Activated T-cell treated with anti-CD3 and anti-CD28 coated beads, Interleukin-2, amount 50 U/mL, for 4 hours (primary cell): ENCODE results near the gene ALPI. TPM values are rescaled to one million over a fixed set of nuclear protein-coding genes. Genes with fewer than 3 reads are reported as not detected.
"Not testable (repeated sequence)": the region's sequence is repeated elsewhere in the genome, so short reads cannot be mapped to it uniquely, and the experiment has no call there.

ENCODE experiments used
- ATAC-seq, 2 donors: fragments of 200-7000 bp; cut with Tn5 transposase; one replicate each; pipeline ENCODE4 v1.10.0; 2021
- DNase-seq: peaks from one replicate; pipeline ENCODE4 v3.0.0-alpha.2; 2020
- H3K27me3 Mint-ChIP-seq: one replicate; pipeline ENCODE4 v1.8.0; 2021; ENCODE audit warnings: low read depth, mixed read lengths
- H3K36me3 Mint-ChIP-seq: one replicate; pipeline ENCODE4 v1.8.0; 2022; ENCODE audit warnings: mixed read lengths; ENCODE audit not compliant: insufficient read depth
- H3K4me1 Mint-ChIP-seq: one replicate; pipeline ENCODE4 v1.8.0; 2021; ENCODE audit warnings: low read depth, mixed read lengths
- H3K4me3 Mint-ChIP-seq: one replicate; pipeline ENCODE4 v1.8.0; 2021; ENCODE audit warnings: mild to moderate bottlenecking, moderate library complexity, mixed read lengths
- H3K9me3 Mint-ChIP-seq: one replicate; pipeline ENCODE4 v1.8.0; 2021; ENCODE audit warnings: mixed read lengths
- total RNA-seq, 3 donors: library from RNA; stranded (reverse); gene quantifications; one replicate each; pipeline ENCODE4 v1.2.1, GENCODE V29; 2021

Gene ALPI
- total RNA-seq, 3 donors from 2014 or later, result not detected

GRCh38 chr2:232418056-232418455, 37.9 kb upstream of the ALPI start:
- ATAC-seq, result no peak
- no peaks in the 10 kb centered on the region for H3K36me3 Mint-ChIP-seq
- no peak overlapping the region for H3K4me3 Mint-ChIP-seq
- peaks cover 13% of the 10 kb centered on the region for H3K4me1 Mint-ChIP-seq
- no peak for DNase-seq
- peaks cover 55% of the 10 kb centered on the region for H3K27me3 Mint-ChIP-seq
- peaks cover 6% of the 10 kb centered on the region for H3K9me3 Mint-ChIP-seq

GRCh38 chr2:232418466-232419244, 37.3 kb upstream of the ALPI start:
- Mint-ChIP-seq H3K9me3 (peaks cover 6% of the 10 kb centered on the region), H3K27me3 (peaks cover 57% of the 10 kb centered on the region), H3K4me1 (peaks cover 7% of the 10 kb centered on the region), H3K4me3 (peak overlapping the region; percentile 38), H3K36me3 (no peaks in the 10 kb centered on the region)
- peak; percentile 28 for ATAC-seq
- DNase-seq, result no peak

GRCh38 chr2:232419245-232420072, 36.5 kb upstream of the ALPI start:
- peaks cover 53% of the 10 kb centered on the region for H3K27me3 Mint-ChIP-seq
- DNase-seq (no peak), ATAC-seq (peak; percentile 27 to 28)
- peaks cover 6% of the 10 kb centered on the region for H3K4me1 Mint-ChIP-seq
- no peaks in the 10 kb centered on the region for H3K36me3 Mint-ChIP-seq
- H3K9me3 Mint-ChIP-seq, result peaks cover 6% of the 10 kb centered on the region
- peak overlapping the region; percentile 38 for H3K4me3 Mint-ChIP-seq

GRCh38 chr2:232420073-232420454, 35.9 kb upstream of the ALPI start:
- Mint-ChIP-seq H3K9me3 (peaks cover 6% of the 10 kb centered on the region), H3K4me1 (peaks cover 6% of the 10 kb centered on the region), H3K36me3 (no peaks in the 10 kb centered on the region), H3K27me3 (peaks cover 48% of the 10 kb centered on the region), H3K4me3 (no peak overlapping the region)
- DNase-seq, result no peak
- ATAC-seq, result no peak

- Mint-ChIP-seq H3K36me3 (no peaks in the 10 kb centered on the region), H3K4me3 (peak overlapping the region; percentile 31), H3K4me1 (peaks cover 6% of the 10 kb centered on the region), H3K9me3 (peaks cover 6% of the 10 kb centered on the region), H3K27me3 (peaks cover 47% of the 10 kb centered on the region)
- ATAC-seq (peak; percentile 60), DNase-seq (no peak)
Measured at GRCh38 chr2:232420463-232421188, 35.3 kb upstream of the ALPI start.

- Mint-ChIP-seq H3K4me3 (no peak overlapping the region), H3K9me3 (peaks cover 6% of the 10 kb centered on the region)
Measured at GRCh38 chr2:232421189-232421785, 34.7 kb upstream of the ALPI start.

GRCh38 chr2:232422051-232422450, 33.9 kb upstream of the ALPI start:
- Mint-ChIP-seq H3K36me3 (no peaks in the 10 kb centered on the region), H3K4me3 (no peak overlapping the region), H3K4me1 (peaks cover 6% of the 10 kb centered on the region), H3K9me3 (peaks cover 6% of the 10 kb centered on the region), H3K27me3 (peaks cover 47% of the 10 kb centered on the region)
- no peak for DNase-seq
- no peak for ATAC-seq

More at GRCh38 chr2:232421189-232421785, 34.7 kb upstream of the ALPI start:
- ATAC-seq (no peak), DNase-seq (no peak)
- H3K36me3 Mint-ChIP-seq, result no peaks in the 10 kb centered on the region
- peaks cover 6% of the 10 kb centered on the region for H3K4me1 Mint-ChIP-seq
- peaks cover 47% of the 10 kb centered on the region for H3K27me3 Mint-ChIP-seq

GRCh38 chr2:232422996-232423395, 33.0 kb upstream of the ALPI start:
- DNase-seq, ATAC-seq, H3K4me3 Mint-ChIP-seq, H3K36me3 Mint-ChIP-seq, H3K4me1 Mint-ChIP-seq, H3K9me3 Mint-ChIP-seq: not testable (repeated sequence)
- peaks cover 40% of the 10 kb centered on the region for H3K27me3 Mint-ChIP-seq

GRCh38 chr2:232423407-232423806, 32.5 kb upstream of the ALPI start:
- not testable (repeated sequence) for H3K4me3 Mint-ChIP-seq, H3K9me3 Mint-ChIP-seq
- peaks cover 35% of the 10 kb centered on the region for H3K27me3 Mint-ChIP-seq

GRCh38 chr2:232431705-232432590, 24.0 kb upstream of the ALPI start:
- H3K9me3 Mint-ChIP-seq, result no peaks in the 10 kb centered on the region
- no peaks in the 10 kb centered on the region for H3K4me1 Mint-ChIP-seq
- H3K27me3 Mint-ChIP-seq, result no peaks in the 10 kb centered on the region
- DNase-seq (no peak), ATAC-seq (no peak)
- H3K4me3 Mint-ChIP-seq, result no peak overlapping the region
- no peaks in the 10 kb centered on the region for H3K36me3 Mint-ChIP-seq

More at GRCh38 chr2:232423407-232423806, 32.5 kb upstream of the ALPI start:
- not testable (repeated sequence) for ATAC-seq, H3K36me3 Mint-ChIP-seq, DNase-seq, H3K4me1 Mint-ChIP-seq

- H3K36me3 Mint-ChIP-seq, result no peaks in the 10 kb centered on the region
- H3K27me3 Mint-ChIP-seq, result no peaks in the 10 kb centered on the region
- H3K4me3 Mint-ChIP-seq, result no peak overlapping the region
- no peak for DNase-seq
- H3K9me3 Mint-ChIP-seq, result no peaks in the 10 kb centered on the region
- ATAC-seq, result peak in 1 of 2 donors; percentile 37
- no peaks in the 10 kb centered on the region for H3K4me1 Mint-ChIP-seq
Measured at GRCh38 chr2:232432598-232433184, 23.3 kb upstream of the ALPI start.

GRCh38 chr2:232433622-232434021, 22.3 kb upstream of the ALPI start:
- not testable (repeated sequence) for H3K4me3 Mint-ChIP-seq, H3K27me3 Mint-ChIP-seq, H3K9me3 Mint-ChIP-seq, H3K4me1 Mint-ChIP-seq, DNase-seq, H3K36me3 Mint-ChIP-seq, ATAC-seq

- ATAC-seq (no peak), DNase-seq (no peak)
- H3K4me3 Mint-ChIP-seq, result no peak overlapping the region
- H3K9me3 Mint-ChIP-seq, result no peaks in the 10 kb centered on the region
- H3K4me1 Mint-ChIP-seq, result no peaks in the 10 kb centered on the region
- no peaks in the 10 kb centered on the region for H3K36me3 Mint-ChIP-seq
- H3K27me3 Mint-ChIP-seq, result no peaks in the 10 kb centered on the region
Measured at GRCh38 chr2:232434091-232434490, 21.9 kb upstream of the ALPI start.
